Heart left ventricle (tissue), 13 donors: ENCODE results near the gene UBE3B.

Source experiments
- CTCF ChIP-seq, 12 donors: fragments of 200-600 bp; sonication (generic) in 4 of 12; IDR thresholded peaks; one replicate each; pipeline versions ENCODE4 v1.5.0 to v1.8.0; 2018 to 2022; ENCODE audit warnings: antibody characterized with exemption in 12 of 12, mild to moderate bottlenecking in 5 of 12
- POLR2A ChIP-seq, 2 donors: fragments of 450-650 bp; IDR thresholded peaks; one replicate each; pipeline ENCODE4 v1.6.1; 2017; ENCODE audit warnings: antibody characterized with exemption in 2 of 2, mild to moderate bottlenecking in 2 of 2, moderate library complexity in 2 of 2
- donor health status: ischemic (EF 13 %, LVEDD 7.1; RV severe dilation, severe dysfunction).
- donor health status: DM: no; HTN: yes; CAD: no.
- donor health status: DM: no; HTN: no; CAD: no.
- donor health status: ischemic (EF 25% LVEDD 6.9; RV normal size, moderate dysfunction).
- donor health status: ischemic (EF 25% LVEDD 5.7; RV mildly dilated, moderate dysfunction).
- donor health status: ischemic (EF 35%, LVEDD 5.7; RV mildly dilated, moderate dysfunction).
- donor health status: nonischemic (EF 11% LVEDD 7.7; RV severe dilation, severe dysfunction).
- donor health status: DM: yes; HTN: yes; CAD: no.
- donor health status: PGD.
- donor health status: ischemic (EF 29% LVEDD 5.4; RV normal size, mild dysfunction).
- donor health status: nonischemic (EF 23%, LVEDD 6.1; RV moderate dilation, normal function).

GRCh38 chr12:109512608-109513007 lies 35.2 kb downstream of the UBE3B start:
- TF ChIP-seq CTCF (IDR thresholded peaks at IDR 0.05) (no peak), POLR2A (IDR thresholded peaks at IDR 0.05) (no peak)
